Iris pigment epithelial cell (primary cell): ENCODE results near the gene AFF1.
A peak's percentile ranks its signal among the peaks of the same experiment; 100 is the strongest.

ENCODE experiments used
- DNase-seq: peaks from one replicate; pipeline ENCODE4 v3.0.0-alpha.2; 2011; ENCODE audit warnings: low read depth

Gene AFF1

DNA sequence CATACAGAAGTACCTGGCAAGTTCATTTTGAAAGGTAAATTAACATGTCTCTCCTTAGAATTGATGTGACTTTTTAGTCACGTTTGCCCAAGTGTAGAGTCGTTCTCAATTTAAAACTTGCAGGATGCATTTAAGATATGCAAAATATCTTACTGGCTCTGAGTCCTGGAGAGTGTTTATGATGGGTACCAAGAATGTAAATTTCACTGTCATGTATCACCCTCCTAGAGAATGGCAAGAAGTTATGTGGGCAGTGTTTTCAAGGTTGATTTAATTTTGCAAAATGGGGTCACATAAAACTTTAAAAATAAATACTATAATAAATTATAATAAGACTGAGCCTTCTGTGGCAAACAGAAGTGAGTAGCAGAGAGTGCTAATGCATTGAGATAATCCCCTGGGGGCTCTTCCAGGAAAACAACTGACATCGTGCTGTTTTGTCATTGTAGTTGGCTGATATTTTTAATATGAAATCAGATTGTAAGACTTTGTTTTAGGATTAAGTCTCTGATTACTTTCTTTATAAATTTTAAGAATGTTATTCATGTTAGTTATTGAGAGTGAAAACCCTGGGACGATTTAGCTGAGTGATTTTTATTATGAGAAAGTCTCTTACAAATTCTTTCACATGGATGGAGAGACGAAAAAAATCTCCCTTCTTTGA, 103.0 kb downstream of the AFF1 start:
- DNase-seq, result no peak

DNA sequence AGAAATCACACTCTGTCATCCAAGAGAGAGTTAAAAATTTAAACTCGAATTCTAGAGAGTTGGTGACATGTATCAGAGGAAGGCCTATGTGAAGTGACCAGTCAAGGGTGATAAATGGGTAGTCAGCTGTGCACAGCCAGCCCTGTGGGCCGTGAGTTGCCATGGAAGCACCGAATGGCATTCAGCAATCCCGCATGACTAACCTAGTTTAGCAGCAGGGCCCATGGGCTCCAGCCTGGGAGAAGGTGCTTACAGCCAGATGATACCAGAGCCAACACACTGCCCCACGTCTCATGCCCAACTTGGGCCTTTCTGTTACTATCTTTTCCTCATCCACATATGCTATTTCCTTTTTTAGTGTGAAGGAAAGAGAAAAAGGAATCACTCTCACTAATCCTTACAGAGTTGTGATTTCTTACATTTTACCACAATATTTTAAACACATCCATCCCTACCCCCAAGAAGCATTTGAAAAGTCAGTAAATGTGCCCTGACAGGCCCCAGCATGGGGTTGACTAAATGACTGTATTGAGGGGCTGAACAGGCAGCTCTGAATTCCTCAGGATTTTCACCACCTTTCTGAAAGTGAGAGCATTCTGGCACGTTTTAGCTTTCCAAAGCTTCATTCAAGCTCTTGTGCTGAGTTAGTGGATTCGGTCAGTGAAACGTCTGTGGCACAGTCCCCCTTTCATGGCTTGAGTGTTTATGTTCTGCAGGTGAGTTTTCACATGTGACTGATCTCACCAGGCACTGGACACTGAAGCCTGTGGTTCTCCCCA, 104.2 kb downstream of the AFF1 start:
- peak; percentile 94 for DNase-seq

DNA sequence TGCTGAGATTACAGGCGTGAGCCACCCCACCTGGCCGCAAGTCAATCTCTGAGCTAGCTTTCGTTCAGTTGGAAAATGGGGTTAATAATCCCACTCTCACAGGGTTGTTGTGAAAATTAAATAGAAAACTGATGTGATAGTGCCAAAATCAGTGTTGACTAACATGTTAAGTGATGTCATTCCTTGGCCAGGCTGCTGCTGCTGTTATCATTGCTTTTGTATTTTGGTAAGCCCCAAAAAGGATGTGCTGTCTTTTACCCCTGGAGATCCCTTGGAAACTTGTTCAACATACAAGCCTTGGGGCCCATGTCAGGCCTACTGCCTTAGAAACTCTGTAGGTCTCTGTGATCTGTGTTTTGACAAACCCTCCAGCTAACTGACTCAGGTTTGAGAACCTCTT, 106.3 kb downstream of the AFF1 start:
- DNase-seq, result peak; percentile 53

DNA sequence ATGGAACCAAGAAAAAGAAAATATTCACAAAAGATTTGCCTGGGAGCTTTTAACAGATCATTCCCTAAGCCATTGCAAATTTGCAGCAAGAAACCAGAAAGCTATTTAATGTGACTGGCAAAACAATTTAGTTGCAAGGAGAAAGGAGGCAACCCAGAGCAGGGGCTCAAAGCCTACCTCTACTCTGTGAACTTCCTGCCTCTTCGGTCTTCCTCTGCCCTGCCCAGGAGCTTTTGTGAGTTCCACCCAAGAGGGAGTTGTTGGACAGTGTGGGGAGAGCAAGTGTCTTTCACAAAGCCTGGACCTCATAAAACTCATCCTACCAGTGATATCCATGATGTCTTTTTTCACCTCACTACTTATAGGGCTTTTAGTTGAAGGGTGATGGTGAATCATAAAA, 107.4 kb downstream of the AFF1 start:
- no peak for DNase-seq

DNA sequence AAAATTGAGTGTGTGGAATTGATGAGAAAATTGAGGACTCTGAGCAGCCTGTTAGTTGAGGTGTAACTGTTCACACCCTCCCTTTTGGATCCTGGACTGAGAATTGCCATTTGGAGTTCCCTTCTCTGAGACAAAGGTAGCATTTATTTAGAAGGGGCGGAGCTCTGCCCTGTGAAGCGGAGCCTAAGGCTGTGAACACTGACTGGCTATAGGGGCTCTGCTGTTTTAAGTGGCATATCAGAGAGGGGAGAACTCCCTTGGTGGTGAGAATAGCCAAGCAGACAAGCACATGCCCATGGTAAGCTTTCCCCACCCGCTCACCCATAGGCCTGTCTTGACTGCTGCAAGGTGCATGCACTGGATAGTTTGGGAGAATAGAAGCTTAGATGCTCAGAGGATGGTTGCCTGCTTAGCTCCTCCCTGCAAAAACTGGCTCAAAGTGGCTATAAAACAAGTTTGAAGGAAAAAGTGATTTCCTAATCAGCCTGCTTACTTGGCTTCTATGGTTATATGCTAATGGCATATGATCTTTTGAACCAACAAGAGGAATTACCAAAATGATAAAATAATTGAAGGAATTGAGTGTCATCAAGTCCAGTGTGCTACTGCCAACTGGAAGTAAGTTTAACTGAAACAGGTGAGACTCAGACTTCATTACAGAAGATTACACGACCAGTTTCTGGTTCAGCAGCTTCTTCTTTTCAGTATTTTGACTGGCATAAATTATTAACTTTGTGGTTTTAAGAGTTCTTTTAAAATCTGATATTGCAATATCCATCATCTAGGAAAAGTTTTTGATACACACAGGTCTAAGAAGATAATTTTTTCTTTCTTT, 108.4 kb downstream of the AFF1 start:
- no peak for DNase-seq

DNA sequence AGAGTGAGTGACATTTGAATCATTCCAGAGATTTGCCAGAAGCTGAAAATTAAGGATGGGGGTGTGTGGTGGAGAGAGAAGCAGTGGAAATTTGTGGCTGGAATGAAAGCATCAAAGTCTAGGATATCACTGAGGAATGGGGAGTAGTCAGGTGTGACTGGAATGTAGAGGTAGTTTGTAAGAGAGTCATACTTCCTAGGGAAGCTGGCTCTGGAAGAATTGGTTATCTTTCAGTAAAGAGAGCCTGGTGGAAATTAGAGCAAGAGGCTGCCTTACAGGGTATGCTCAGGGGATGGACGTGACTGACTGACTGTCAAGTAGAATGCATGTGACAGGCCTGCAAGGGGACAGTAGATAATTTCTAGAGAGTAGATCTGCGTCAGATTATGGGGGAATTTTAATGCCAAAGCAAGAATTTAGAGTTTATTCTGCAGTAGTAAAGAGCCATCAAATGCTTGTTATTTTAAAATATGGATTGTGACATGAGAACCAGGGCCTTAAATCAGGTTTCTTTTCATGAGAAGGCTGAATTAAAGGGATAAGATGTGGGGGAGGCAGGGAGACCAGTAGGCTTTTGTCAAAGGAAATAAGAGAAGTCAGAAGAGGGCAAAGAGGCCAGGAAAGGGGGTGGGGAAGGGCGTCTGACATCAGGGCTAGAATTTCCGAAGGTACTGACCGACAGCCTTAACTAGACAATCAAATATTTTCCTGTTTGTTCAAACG, 109.9 kb downstream of the AFF1 start:
- no peak for DNase-seq

DNA sequence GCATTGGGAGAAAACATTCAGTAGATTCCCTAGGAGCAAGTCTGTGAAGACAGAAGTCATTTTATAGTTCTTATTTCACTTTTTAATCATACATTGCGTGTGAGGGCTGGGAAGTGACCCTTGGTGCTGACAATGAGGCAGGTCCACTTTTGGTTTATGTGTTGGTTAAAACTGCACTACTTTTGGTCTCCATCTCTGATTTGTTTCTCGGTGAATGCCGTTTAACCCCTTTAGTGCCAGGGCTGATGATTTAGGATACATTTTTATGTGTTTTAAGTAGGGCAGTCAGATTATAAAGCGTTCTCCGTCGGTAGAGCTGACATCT, 110.4 kb downstream of the AFF1 start:
- DNase-seq, result no peak

DNA sequence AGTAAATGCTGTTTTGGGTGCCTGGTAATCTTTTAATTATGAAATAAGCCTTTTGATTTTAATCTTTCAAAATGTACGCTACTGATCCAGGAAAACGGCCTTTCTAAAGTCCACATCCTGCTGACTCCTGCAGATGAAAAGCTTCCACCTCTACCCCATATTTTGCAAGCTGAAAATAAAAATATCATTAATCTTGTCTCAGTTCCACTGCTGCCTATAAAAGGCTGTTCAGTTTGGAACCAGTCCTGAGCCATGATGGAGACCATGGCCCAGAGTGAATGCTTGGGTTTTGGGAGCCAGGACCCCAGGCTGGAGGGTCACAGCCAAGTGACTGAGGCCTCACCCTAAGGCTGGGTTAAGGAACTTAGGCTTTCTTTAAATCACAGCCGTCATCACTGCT, 110.8 kb downstream of the AFF1 start:
- DNase-seq, result no peak

DNA sequence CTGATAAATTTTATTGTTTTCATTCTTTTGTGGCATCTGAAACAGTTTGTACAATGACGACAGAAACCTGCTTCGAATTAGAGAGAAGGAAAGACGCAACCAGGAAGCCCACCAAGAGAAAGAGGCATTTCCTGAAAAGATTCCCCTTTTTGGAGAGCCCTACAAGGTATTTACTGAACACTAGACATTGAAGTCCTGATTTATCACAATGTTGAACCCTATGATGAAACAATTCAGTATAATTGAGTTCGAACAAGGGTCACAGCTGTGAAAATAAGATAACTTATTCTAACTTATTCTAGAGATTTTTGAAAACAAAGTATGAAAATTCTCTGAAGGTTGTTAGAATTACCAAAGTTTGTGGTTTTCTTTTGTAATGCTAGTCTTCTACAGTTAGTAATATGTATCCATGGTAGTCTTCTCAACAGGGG, 111.3 kb downstream of the AFF1 start:
- DNase-seq, result peak; percentile 79

DNA sequence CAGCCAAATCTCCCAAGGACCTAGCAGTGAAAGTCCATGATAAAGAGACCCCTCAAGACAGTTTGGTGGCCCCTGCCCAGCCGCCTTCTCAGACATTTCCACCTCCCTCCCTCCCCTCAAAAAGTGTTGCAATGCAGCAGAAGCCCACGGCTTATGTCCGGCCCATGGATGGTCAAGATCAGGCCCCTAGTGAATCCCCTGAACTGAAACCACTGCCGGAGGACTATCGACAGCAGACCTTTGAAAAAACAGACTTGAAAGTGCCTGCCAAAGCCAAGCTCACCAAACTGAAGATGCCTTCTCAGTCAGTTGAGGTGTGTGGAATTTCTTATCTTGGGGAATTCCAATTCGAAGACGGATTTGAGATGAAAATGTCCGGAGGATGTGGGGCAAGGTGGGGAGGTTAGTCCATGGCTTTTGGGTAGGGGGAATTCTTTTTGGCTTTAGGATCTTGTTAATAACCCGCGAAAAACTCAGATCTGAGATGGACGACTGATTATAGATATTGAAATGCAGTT, 112.5 kb downstream of the AFF1 start:
- no peak for DNase-seq

DNA sequence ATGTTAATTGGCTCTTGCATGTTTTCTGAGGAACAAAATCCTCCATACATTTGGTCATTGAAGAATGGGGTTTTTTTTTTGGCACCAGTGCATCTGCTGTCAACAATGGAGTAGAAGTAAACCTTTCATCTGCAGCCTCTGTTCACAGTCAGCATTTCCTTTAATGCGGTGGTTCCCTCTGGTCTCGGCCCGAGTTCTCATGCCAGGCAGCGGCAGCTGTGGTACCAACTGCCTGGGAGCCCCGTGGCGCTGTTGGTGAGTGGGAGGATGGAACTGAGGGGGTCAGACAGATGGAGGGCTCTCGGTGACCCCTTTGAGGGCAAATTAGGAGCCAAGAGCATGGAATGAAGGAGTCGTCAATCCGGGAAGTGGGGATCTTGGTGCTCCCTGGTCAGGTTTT, 114.7 kb downstream of the AFF1 start:
- DNase-seq, result no peak

DNA sequence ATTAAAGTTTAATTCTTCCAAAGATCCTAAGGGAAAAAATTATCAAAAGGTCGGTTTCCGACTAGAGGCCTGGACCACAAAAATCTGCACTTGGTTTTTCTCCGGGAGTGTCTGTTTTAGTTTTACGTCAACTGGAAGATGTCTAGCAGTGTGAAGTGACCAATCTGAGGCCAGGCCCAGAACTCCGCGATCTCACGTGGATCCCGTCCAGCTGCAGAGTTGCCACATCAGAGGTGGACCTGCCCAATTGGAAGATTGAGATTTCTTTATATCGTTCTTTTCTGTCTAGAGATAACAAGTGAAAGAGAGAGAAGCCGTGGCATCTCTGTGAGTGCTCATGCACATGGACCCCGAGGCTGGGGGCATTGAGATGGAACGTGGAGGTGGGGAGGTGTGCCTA, 115.8 kb downstream of the AFF1 start:
- no peak for DNase-seq

DNA sequence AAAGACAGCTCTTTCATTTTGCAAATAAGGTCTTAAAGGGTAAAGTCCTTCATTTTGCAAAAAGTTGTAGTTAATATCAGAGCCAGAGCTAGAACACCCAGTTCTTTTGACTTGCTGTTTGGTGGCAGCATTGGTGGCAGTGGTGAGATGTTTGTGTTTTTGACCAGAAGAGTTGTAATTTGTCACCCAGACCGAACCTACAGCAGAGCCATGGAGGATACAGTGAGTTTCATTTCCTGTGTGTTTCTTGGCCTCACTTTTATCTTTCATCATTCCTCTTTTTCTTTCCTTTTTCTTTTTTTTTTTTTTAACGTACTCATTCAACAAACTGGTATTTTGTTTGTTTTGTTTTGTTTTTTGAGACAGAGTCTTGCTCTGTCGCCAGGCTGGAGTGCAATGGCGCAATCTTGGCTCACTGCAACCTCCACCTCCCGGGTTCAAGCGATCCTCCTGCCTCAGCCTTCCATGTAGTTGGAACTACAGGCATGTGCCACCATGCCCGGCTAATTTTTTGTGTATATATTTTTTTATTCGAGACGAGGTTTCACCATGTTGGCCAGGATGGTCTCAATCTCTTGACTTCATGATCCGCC, 116.4 kb downstream of the AFF1 start:
- DNase-seq, result peak; percentile 30

DNA sequence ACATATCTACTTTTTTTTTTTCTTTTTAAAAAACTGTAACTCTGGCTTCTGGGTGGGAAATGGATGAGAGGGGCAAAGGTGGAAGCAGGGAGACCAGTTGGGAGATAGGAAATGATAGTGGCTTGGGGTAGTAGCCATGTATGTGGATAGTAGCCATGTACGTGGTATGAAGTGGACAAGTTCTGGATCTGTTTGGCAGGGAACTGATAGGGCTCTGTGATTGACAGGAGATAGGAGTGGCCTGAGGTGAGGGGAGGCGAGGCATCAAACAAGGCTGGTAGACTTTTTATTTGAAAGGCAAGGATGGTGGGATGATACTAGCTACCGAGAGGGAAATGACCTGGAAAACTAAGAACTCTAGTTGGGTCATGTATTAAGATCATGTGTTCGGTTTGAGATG, 117.8 kb downstream of the AFF1 start:
- no peak for DNase-seq

DNA sequence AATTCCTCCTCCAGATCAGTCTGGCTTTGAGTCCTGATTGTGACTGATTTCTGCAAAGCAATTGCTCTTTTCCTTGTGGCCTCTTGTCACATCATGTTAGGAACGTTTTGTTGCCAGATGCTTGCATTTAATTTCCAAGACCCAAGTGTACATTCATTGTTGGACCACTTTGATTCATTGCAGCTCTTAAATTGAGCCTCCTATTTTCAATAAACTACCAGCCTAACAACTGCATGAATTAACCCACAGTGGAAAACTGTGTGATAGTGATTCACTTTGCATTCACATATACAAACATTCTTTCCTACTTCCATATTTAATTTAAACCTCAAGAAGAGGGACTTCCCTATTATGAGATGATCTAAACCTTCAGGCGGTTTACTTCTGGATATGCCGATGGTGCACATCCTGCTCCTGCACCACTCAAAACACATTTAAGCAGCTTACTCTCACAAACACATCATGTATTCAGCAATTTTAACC, 118.4 kb downstream of the AFF1 start:
- no peak for DNase-seq

DNA sequence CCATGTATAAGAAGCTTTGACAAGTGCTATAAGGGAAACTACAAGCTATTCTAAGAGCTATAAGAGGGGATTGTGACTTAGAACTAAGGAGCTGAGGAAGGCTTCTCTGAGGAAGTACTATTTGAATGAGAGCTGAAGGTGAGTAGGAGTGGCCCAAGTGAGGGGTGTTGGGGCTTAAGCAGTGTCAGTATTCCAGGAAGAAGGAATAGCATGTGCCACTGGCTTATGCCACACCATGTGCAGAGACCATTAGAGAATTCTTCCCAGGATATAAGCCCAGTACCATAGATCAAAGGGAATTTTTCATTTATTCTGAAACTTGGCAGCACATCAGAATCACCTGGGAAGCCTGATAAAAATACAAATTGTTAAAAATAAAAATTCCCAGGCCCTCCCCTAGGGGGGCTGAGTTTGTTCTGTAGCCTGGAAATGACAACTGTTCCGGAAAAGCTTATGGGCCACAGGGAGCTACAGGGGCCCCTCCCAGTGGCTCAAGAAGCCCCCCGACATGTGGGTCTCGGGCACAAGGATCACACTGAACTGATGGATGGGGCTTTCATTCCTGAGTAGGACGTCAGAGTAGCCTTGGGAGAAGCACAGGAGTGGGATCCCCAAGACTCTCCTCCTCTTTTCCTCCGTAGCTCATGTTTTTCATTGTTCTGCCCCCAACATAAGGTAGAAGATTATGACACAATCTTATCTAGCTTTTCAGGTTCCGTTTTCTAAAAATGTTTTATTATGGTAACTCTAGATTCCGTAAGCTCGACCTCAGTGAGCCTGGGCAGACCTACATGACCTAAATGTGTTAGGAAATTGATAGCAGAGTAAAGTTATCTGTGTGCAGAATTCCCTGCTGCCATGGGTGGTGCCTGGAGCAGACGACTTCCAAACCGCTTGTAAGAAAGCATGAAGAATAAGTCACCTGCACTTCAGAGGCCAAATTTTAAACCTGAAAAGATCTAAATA, 119.3 kb downstream of the AFF1 start:
- DNase-seq, result no peak

DNA sequence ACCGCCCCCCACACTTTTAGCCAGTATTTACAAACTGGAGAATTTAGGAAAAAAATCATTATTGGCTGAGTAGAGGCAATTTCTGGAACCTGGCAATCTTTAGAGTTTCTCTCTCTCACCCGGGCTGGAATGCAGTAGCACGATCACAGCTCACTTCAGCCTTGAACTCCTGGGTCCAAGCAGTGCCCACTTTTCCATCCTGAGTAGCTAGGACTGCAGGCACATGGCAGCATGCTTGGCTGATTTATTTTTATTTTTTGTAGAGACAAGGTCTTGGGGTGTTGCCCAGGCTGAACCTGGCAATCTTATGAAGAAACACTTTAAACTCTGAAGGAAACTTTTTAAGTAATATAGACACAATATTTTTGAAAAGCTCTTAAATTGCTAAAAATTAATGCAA, 120.1 kb downstream of the AFF1 start:
- DNase-seq, result no peak

DNA sequence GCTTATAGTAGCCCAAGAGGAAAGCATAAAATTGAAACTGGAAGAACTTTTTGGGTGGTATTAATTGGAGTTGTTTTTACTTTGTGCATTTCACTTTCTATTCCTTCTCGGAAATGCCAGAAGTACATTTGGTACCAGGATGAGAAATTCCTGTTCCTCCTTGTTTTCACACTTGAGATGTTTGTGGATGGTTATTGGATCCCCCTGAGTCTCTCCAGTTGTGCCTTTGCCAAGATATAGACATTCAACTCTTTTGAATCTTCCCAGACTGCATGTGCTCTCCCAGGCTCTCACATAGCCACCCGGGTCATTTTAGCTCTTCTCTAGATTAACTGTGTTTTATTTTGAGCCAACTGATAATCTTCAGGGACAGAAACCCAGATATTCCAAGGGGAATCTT, 120.5 kb downstream of the AFF1 start:
- no peak for DNase-seq

DNA sequence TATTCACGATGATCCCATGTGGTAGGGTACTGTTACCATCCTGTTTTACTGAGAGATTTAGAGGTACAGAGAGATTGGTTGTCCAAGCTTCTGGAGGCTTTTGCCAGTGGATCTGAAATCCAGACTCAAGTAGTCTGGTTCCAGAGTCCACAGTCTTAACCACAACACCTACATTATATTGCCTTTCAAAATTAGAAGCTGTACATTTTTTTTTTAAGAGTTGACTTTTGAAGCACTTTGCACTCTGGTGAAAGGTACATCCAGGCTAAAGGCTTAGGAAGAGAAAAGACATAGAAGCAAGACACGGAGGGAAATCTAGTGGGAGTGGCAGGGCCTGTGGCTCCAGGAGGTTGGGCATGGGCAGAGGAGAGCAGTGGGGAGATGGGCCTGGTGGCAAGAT, 122.1 kb downstream of the AFF1 start:
- DNase-seq, result no peak

DNA sequence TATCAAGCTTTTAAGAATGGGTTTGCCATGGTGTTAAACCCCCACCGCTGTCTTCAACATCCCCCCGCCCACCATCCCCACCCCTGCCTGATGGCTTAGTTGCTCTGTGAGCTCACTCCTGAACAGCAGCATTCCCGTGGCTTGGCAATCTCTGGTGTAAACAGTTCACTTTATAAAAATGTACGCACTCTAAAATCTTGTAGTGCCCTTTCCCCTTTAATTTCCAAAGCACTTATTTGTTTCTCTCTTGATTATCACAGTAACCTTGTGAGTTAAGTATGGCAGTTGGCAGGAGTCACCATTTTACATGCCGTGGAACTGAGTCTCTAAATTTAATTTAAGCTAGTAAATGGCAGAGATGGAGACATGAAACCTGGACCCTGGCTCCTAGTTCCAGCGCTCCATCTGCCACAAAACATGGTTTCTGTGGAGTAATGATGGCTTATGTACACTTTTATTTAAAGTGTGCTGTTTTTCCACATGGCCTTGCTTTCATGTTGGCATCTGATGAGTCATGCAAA, 123.1 kb downstream of the AFF1 start:
- DNase-seq, result peak; percentile 66
